GM23338 (cell line): Measurements from ENCODE around the gene BCAS1. TPM values are rescaled to one million over a fixed set of nuclear protein-coding genes. Genes with fewer than 3 reads are reported as not detected.

Experiments used
- ATAC-seq: fragments of 200-7000 bp; cut with Tn5 transposase; 3 replicates; pipeline ENCODE4 v1.9.1; 2020
- DNase-seq: peaks from one replicate; pipeline ENCODE4 v3.0.0-alpha.2; 2015; ENCODE audit warnings: low spot score
- H2AFZ ChIP-seq: fragments of 200-600 bp; sonication (generic); 2 replicates; pipeline ENCODE4 v1.8.0; 2016; ENCODE audit warnings: antibody characterized with exemption, mild to moderate bottlenecking, moderate library complexity
- H3F3A ChIP-seq: fragments of 200-600 bp; sonication (generic); replicated peaks from 2 replicates; pipeline ENCODE4 v1.8.0; 2017; ENCODE audit warnings: antibody characterized with exemption, mixed run types, low read depth
- H3K27ac ChIP-seq: fragments of 200-600 bp; sonication (generic); 2 replicates; pipeline ENCODE4 v1.6.1; 2016; ENCODE audit warnings: low read depth
- H3K27me3 ChIP-seq: fragments of 200-600 bp; sonication (generic); 2 replicates; pipeline ENCODE4 v1.8.0; 2016; ENCODE audit warnings: mild to moderate bottlenecking, mixed run types, moderate library complexity; ENCODE audit not compliant: insufficient read depth
- H3K36me3 ChIP-seq: fragments of 200-600 bp; sonication (generic); 2 replicates; pipeline ENCODE4 v1.8.0; 2016; ENCODE audit warnings: mild to moderate bottlenecking; ENCODE audit not compliant: insufficient read depth
- H3K4me1 ChIP-seq: fragments of 200-600 bp; sonication (generic); 2 replicates; pipeline ENCODE4 v1.8.0; 2016; ENCODE audit warnings: mild to moderate bottlenecking, moderate library complexity; ENCODE audit not compliant: insufficient read depth
- H3K4me2 ChIP-seq: fragments of 200-600 bp; sonication (generic); 2 replicates; pipeline ENCODE4 v1.7.1; 2017; ENCODE audit warnings: mixed run types
- H3K4me3 ChIP-seq: fragments of 200-600 bp; sonication (generic); 2 replicates; pipeline ENCODE4 v1.6.1; 2016; ENCODE audit warnings: mixed run types
- H3K79me2 ChIP-seq: fragments of 200-600 bp; sonication (generic); replicated peaks from 2 replicates; pipeline ENCODE4 v1.8.0; 2017; ENCODE audit warnings: mild to moderate bottlenecking; ENCODE audit not compliant: insufficient read depth
- H3K9me2 ChIP-seq: fragments of 200-600 bp; sonication (generic); 2 replicates; pipeline ENCODE4 v1.8.0; 2017; ENCODE audit not compliant: insufficient read depth
- H4K20me1 ChIP-seq: fragments of 200-600 bp; sonication (generic); replicated peaks from 2 replicates; pipeline ENCODE4 v1.8.0; 2017; ENCODE audit warnings: mild to moderate bottlenecking; ENCODE audit not compliant: insufficient read depth
- H3K27ac Mint-ChIP-seq: 2 replicates; pipeline ENCODE4 v1.8.0; 2020; ENCODE audit warnings: inconsistent platforms, mild to moderate bottlenecking, moderate library complexity, mixed read lengths
- H3K27me3 Mint-ChIP-seq: 3 replicates; pipeline ENCODE4 v1.8.0; 2022; ENCODE audit warnings: low read depth, mild to moderate bottlenecking, moderate library complexity, mixed read lengths, inconsistent platforms; ENCODE audit not compliant: insufficient read depth, poor library complexity
- H3K36me3 Mint-ChIP-seq: 3 replicates; pipeline ENCODE4 v1.8.0; 2021; ENCODE audit warnings: low read depth, mild to moderate bottlenecking, inconsistent platforms, moderate library complexity, mixed read lengths
- H3K4me1 Mint-ChIP-seq: 3 replicates; pipeline ENCODE4 v1.8.0; 2020; ENCODE audit warnings: mild to moderate bottlenecking, inconsistent platforms, mixed read lengths
- H3K4me3 Mint-ChIP-seq: 3 replicates; pipeline ENCODE4 v1.8.0; 2021; ENCODE audit warnings: moderate library complexity, mild to moderate bottlenecking, inconsistent platforms, mixed read lengths
- H3K9me3 Mint-ChIP-seq: 3 replicates; pipeline ENCODE4 v1.8.0; 2020; ENCODE audit warnings: moderate library complexity, mild to moderate bottlenecking, inconsistent platforms, mixed read lengths
- CREB1 ChIP-seq: fragments of 250-450 bp; sonication (Bioruptor Pico); IDR thresholded peaks from 2 replicates; pipeline ENCODE4 v1.5.0; 2020; ENCODE audit warnings: low read depth, mild to moderate bottlenecking, moderate library complexity
- CTCF ChIP-seq, 2 experiments: fragments of 200-600 bp in 1 of 2; sonication (generic) in 1 of 2; conservative IDR thresholded peaks; 2 replicates each; pipeline versions ENCODE4 v1.5.1 to v1.6.1; 2016 to 2017; ENCODE audit warnings: antibody characterized with exemption in 2 of 2, low read depth in 2 of 2, mild to moderate bottlenecking in 2 of 2, moderate library complexity in 1 of 2
- ETS1 ChIP-seq: IDR thresholded peaks from 2 replicates; pipeline ENCODE4 v1.6.1; 2016; ENCODE audit warnings: antibody characterized with exemption
- EZH2 ChIP-seq: fragments of 200-600 bp; sonication (generic); IDR thresholded peaks from one replicate; pipeline ENCODE4 v1.8.0; 2017; ENCODE audit warnings: antibody characterized with exemption, mild to moderate bottlenecking, low read depth; ENCODE audit not compliant: unreplicated experiment
- EZH2phosphoT487 ChIP-seq: fragments of 200-600 bp; sonication (generic); IDR thresholded peaks from one replicate; pipeline ENCODE4 v1.8.1; 2018; ENCODE audit warnings: antibody characterized with exemption; ENCODE audit not compliant: unreplicated experiment
- JUNB ChIP-seq: IDR thresholded peaks from one replicate; pipeline ENCODE4 v1.6.1; 2016; ENCODE audit warnings: antibody characterized with exemption; ENCODE audit not compliant: unreplicated experiment
- NANOG ChIP-seq: IDR thresholded peaks from 2 replicates; pipeline ENCODE4 v1.6.1; 2016; ENCODE audit warnings: antibody characterized with exemption, borderline replicate concordance
- POLR2AphosphoS5 ChIP-seq: IDR thresholded peaks from 2 replicates; pipeline ENCODE4 v1.6.1; 2016; ENCODE audit warnings: antibody characterized with exemption, low read depth
- REST ChIP-seq: IDR thresholded peaks from one replicate; pipeline ENCODE4 v1.6.1; 2018; ENCODE audit warnings: antibody characterized with exemption; ENCODE audit not compliant: unreplicated experiment
- STAT1 ChIP-seq: IDR thresholded peaks from one replicate; pipeline ENCODE4 v1.6.1; 2016; ENCODE audit warnings: antibody characterized with exemption; ENCODE audit not compliant: unreplicated experiment
- ZNF114 ChIP-seq: fragments of 250-450 bp; sonication (Bioruptor Pico); IDR thresholded peaks from 2 replicates; pipeline ENCODE4 v1.5.0; 2020; ENCODE audit warnings: mild to moderate bottlenecking, moderate library complexity
- ZNF331 ChIP-seq: fragments of 250-450 bp; sonication (Bioruptor Pico); IDR thresholded peaks from 2 replicates; pipeline ENCODE4 v1.5.0; 2020; ENCODE audit warnings: low read depth, mild to moderate bottlenecking, moderate library complexity
- ZNF462 ChIP-seq: fragments of 250-450 bp; sonication (Bioruptor Pico); IDR thresholded peaks from 2 replicates; pipeline ENCODE4 v1.5.0; 2020; ENCODE audit warnings: mild to moderate bottlenecking, moderate library complexity
- polyA plus RNA-seq: library from polyadenylated mRNA; unstranded; fragments of >200 nt; fragmentation: Nextera tagmentation; extraction: Ambion mirVana; gene quantifications from 2 replicates; pipeline ENCODE4 v1.2.1, GENCODE V29; 2016
- total RNA-seq: library from RNA; depleted of rRNA; stranded (reverse); fragments of >200 nt; shearing (Covaris generic); gene quantifications from 2 replicates; pipeline ENCODE4 v1.2.3, GENCODE V29; 2014

The BCAS1 gene
- total and polyA plus RNA-seq, 2 experiments from 2014 or later = 0.17 to 0.19 TPM

- 0 out of 2 replicates have a peak, but pooled peaks cover 2% of the 10 kb centered on the region for H3F3A ChIP-seq
- H4K20me1 ChIP-seq = no peaks in the 10 kb centered on the region
- no peak for DNase-seq
- Mint-ChIP-seq H3K36me3 (no peaks in the 10 kb centered on the region), H3K27ac (no peak overlapping the region), H3K4me3 (no peak overlapping the region), H3K27me3 (peaks cover 2% of the 10 kb centered on the region), H3K4me1 (no peaks in the 10 kb centered on the region), H3K9me3 (no peaks in the 10 kb centered on the region)
- no peaks in the 10 kb centered on the region for H3K79me2 ChIP-seq
- no peak overlapping the region for H2AFZ ChIP-seq
- no peak for ATAC-seq
- H3K36me3 ChIP-seq = no peaks in the 10 kb centered on the region
- no peaks in the 10 kb centered on the region for H3K9me2 ChIP-seq
- H3K4me3 ChIP-seq = no peak overlapping the region
- H3K27ac ChIP-seq = no peak overlapping the region
- TF ChIP-seq ETS1 = no peak
- no peak for TF ChIP-seq REST
- TF ChIP-seq JUNB = no peak
- TF ChIP-seq ZNF114 (CRISPR knock-in tag) = no peak
- no peak for TF ChIP-seq STAT1
- no peak for TF ChIP-seq EZH2phosphoT487
- no peak for TF ChIP-seq EZH2
- TF ChIP-seq ZNF462 (CRISPR knock-in tag) = no peak
- no peak for TF ChIP-seq CTCF (conservative IDR thresholded peaks at IDR 0.05; ENCODE audit: low read depth in 2 of 2)
- no peak for TF ChIP-seq NANOG
- no peak for TF ChIP-seq POLR2AphosphoS5
- no peak for TF ChIP-seq ZNF331 (CRISPR knock-in tag)
- no peak for TF ChIP-seq CREB1 (CRISPR knock-in tag)
- H3K4me2 ChIP-seq = no peak overlapping the region
- H3K27me3 ChIP-seq = no peaks in the 10 kb centered on the region
- no peaks in the 10 kb centered on the region for H3K4me1 ChIP-seq
These were observed 25.4 kb upstream of the BCAS1 start for GRCh38 chr20:54095824-54096223.
